HFFc6 (cell line): ENCODE data around the gene ACE2. TPM values are rescaled to one million over a fixed set of nuclear protein-coding genes. Genes with fewer than 3 reads are reported as not detected.

Experiments used
- DNase-seq: peaks from one replicate; pipeline ENCODE4 v3.0.0-alpha.2; 2018
- H3K27ac Mint-ChIP-seq: 2 replicates; pipeline ENCODE4 v1.8.0; 2020; ENCODE audit warnings: mild to moderate bottlenecking, mixed read lengths
- H3K27me3 Mint-ChIP-seq: 2 replicates; pipeline ENCODE4 v1.8.0; 2021; ENCODE audit warnings: mild to moderate bottlenecking, moderate library complexity, mixed read lengths; ENCODE audit not compliant: insufficient read depth
- H3K36me3 Mint-ChIP-seq: 2 replicates; pipeline ENCODE4 v1.8.0; 2021; ENCODE audit warnings: low read depth, mixed read lengths
- H3K4me1 Mint-ChIP-seq: 2 replicates; pipeline ENCODE4 v1.8.0; 2020; ENCODE audit warnings: low read depth, mixed read lengths
- H3K4me3 Mint-ChIP-seq: 2 replicates; pipeline ENCODE4 v1.8.0; 2020; ENCODE audit warnings: mild to moderate bottlenecking, moderate library complexity, mixed read lengths
- H3K9me3 Mint-ChIP-seq: 2 replicates; pipeline ENCODE4 v1.8.0; 2020; ENCODE audit warnings: mild to moderate bottlenecking, mixed read lengths
- CTCF ChIP-seq: fragments of 200-600 bp; sonication (generic); IDR thresholded peaks from 2 replicates; pipeline ENCODE4 v1.5.0; 2021; ENCODE audit warnings: antibody characterized with exemption, mild to moderate bottlenecking
- total RNA-seq, 6 experiments: library from RNA; stranded (reverse); fragmentation: NEBNext Ultra II Directional; extraction: Animal tissue kit (Norgen Biotek cat#: 25700); gene quantifications; 2 replicates in 1 of 6; 3 replicates in 5 of 6; pipeline ENCODE4 v1.2.3, GENCODE V29; 2021

Gene ACE2
- total RNA-seq, 6 experiments from 2014 or later, result not detected

GRCh38 chrX:15600049-15600448, 711 bp downstream of the ACE2 start:
- Mint-ChIP-seq H3K4me3 (no peak overlapping the region), H3K27me3 (no peaks in the 10 kb centered on the region), H3K4me1 (no peaks in the 10 kb centered on the region), H3K27ac (no peak overlapping the region), H3K36me3 (no peaks in the 10 kb centered on the region), H3K9me3 (no peaks in the 10 kb centered on the region)
- DNase-seq, result no peak
- no peak for TF ChIP-seq CTCF

- TF ChIP-seq CTCF, result no peak
- H3K27ac Mint-ChIP-seq, result no peak overlapping the region
- H3K4me1 Mint-ChIP-seq, result no peaks in the 10 kb centered on the region
- H3K9me3 Mint-ChIP-seq, result no peaks in the 10 kb centered on the region
- no peak overlapping the region for H3K4me3 Mint-ChIP-seq
- H3K36me3 Mint-ChIP-seq, result no peaks in the 10 kb centered on the region
- no peaks in the 10 kb centered on the region for H3K27me3 Mint-ChIP-seq
- no peak for DNase-seq
These were observed 1.3 kb downstream of the ACE2 start for GRCh38 chrX:15599461-15599860.

- TF ChIP-seq CTCF, result no peak
- Mint-ChIP-seq H3K27me3 (peaks cover 3% of the 10 kb centered on the region; the same call in 1 of the 2 replicates), H3K27ac (no peak overlapping the region), H3K4me3 (no peak overlapping the region), H3K36me3 (no peaks in the 10 kb centered on the region), H3K4me1 (no peaks in the 10 kb centered on the region), H3K9me3 (no peaks in the 10 kb centered on the region)
- peak; percentile 0 for DNase-seq
These were observed 2.7 kb downstream of the ACE2 start for GRCh38 chrX:15598026-15598425.

GRCh38 chrX:15594371-15594770, 6.4 kb downstream of the ACE2 start:
- Mint-ChIP-seq H3K4me3 (no peak overlapping the region), H3K36me3 (no peaks in the 10 kb centered on the region), H3K9me3 (no peaks in the 10 kb centered on the region), H3K27me3 (peaks cover 8% of the 10 kb centered on the region; the same call in 1 of the 2 replicates), H3K27ac (no peak overlapping the region), H3K4me1 (no peaks in the 10 kb centered on the region)
- TF ChIP-seq CTCF, result peak; percentile 40; the same call in 1 of the 2 replicates
- DNase-seq, result no peak

GRCh38 chrX:15579778-15580747, 20.7 kb downstream of the ACE2 start:
- H3K4me1 Mint-ChIP-seq, result peaks cover 5% of the 10 kb centered on the region; the same call in 1 of the 2 replicates

More at GRCh38 chrX:15579778-15580747, 20.7 kb downstream of the ACE2 start:
- Mint-ChIP-seq H3K4me3 (no peak overlapping the region), H3K27ac (no peak overlapping the region), H3K36me3 (no peaks in the 10 kb centered on the region), H3K9me3 (no peaks in the 10 kb centered on the region), H3K27me3 (no peaks in the 10 kb centered on the region; the same call in 1 of the 2 replicates)
- TF ChIP-seq CTCF, result no peak
- no peak for DNase-seq
